ENCODE results near the gene CDR2.
A peak's percentile ranks its signal among the peaks of the same experiment; 100 is the strongest.

CDR2 gene

DNA sequence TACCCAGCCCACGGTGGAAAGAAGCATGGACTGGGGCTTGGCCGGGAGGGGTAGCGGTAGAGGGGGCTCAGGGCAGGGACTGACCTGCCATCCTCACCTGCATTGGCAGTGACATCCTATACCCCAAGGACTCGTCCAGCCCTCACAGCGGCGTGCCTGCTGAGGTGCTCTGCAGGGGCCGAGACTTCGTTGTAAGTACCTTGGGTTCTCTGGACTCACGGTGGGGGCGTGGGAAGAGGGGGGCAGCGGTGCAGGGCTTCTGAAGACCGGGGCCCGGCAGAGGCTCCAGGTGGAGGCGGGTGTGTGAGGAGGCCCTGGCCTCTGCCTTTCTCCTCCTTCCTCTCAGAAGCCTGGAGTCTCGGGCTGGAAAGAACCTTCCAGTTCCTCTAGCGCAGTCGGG is 51.7 kb downstream of the CDR2 start:
- TF ChIP-seq, protein P1, sequence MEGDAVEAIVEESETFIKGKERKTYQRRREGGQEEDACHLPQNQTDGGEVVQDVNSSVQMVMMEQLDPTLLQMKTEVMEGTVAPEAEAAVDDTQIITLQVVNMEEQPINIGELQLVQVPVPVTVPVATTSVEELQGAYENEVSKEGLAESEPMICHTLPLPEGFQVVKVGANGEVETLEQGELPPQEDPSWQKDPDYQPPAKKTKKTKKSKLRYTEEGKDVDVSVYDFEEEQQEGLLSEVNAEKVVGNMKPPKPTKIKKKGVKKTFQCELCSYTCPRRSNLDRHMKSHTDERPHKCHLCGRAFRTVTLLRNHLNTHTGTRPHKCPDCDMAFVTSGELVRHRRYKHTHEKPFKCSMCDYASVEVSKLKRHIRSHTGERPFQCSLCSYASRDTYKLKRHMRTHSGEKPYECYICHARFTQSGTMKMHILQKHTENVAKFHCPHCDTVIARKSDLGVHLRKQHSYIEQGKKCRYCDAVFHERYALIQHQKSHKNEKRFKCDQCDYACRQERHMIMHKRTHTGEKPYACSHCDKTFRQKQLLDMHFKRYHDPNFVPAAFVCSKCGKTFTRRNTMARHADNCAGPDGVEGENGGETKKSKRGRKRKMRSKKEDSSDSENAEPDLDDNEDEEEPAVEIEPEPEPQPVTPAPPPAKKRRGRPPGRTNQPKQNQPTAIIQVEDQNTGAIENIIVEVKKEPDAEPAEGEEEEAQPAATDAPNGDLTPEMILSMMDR (IDR thresholded peaks at IDR 0.05; ENCODE audit: insufficient read depth, low read depth, low read length, missing control alignments), result no peak
- no peak overlapping the region for H3K4me3 ChIP-seq (ENCODE audit: low read depth, low read length)
- DNase-seq (ENCODE audit: low read depth), result no peak

DNA sequence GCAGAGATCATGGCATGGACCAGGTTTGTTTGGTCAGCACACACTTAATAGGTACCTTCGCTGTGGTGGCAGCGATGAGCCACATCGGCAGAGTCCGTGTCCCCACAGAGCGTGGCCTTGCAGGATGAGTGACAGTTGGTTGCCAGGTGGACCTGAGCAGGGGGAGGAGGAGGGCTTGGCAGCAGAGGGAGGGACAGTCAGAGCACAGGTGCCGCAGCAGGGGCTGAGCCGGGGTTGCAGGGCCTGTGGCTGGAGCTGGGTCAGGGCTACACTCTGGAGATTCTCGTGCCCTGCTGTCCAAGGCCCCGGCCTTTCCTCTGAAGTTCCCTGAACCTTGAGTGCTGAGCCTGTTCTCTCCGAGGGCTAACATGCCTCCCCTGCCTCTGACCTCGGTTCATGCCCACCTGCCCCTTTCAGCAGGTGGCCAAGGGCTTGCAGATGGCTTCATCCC is 52.4 kb downstream of the CDR2 start:
- DNase-seq (ENCODE audit: low read depth), result no peak
- TF ChIP-seq, protein P1 (IDR thresholded peaks at IDR 0.05; ENCODE audit: insufficient read depth, low read depth, low read length, missing control alignments), result no peak

DNA sequence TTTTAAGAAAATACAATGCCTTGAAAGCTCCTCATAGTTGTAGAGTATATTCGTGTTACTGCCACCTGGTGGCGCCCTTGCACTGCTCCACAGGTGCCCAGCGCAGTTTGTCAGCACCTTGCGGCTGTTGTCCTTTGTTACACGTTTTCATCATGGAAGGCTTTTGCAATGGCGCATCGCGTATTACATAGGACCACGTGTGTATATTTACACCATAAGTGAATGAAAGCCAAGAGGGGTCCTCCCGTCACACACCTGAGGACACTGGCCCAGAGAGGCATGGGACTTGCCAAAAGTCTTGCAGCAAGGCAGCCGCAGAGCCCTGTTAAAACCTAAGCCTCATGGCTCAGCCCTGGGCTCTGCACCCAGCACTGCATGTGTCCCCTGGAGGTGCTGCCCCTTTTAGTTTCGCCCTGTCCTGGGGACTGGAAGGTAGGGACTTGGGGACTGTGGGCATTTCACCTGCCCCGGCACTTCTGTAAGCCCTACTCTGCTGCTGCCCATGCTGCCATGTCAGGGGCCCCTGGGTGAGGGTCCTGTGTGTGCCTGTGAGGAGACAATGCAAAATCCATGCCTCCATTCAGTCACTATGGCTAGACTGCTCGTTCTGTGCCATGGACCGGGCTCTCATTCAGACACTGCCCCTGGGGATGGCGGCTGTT is 52.9 kb downstream of the CDR2 start:
- DNase-seq (ENCODE audit: low read depth), result peak; percentile 87
- TF ChIP-seq, protein P1 (IDR thresholded peaks at IDR 0.05; ENCODE audit: insufficient read depth, low read depth, low read length, missing control alignments), result peak; percentile 91
- H3K4me3 ChIP-seq (ENCODE audit: low read depth, low read length), result no peak overlapping the region

More for the DNA sequence above, 52.4 kb downstream of the CDR2 start:
- H3K4me3 ChIP-seq (ENCODE audit: low read depth, low read length), result no peak overlapping the region

DNA sequence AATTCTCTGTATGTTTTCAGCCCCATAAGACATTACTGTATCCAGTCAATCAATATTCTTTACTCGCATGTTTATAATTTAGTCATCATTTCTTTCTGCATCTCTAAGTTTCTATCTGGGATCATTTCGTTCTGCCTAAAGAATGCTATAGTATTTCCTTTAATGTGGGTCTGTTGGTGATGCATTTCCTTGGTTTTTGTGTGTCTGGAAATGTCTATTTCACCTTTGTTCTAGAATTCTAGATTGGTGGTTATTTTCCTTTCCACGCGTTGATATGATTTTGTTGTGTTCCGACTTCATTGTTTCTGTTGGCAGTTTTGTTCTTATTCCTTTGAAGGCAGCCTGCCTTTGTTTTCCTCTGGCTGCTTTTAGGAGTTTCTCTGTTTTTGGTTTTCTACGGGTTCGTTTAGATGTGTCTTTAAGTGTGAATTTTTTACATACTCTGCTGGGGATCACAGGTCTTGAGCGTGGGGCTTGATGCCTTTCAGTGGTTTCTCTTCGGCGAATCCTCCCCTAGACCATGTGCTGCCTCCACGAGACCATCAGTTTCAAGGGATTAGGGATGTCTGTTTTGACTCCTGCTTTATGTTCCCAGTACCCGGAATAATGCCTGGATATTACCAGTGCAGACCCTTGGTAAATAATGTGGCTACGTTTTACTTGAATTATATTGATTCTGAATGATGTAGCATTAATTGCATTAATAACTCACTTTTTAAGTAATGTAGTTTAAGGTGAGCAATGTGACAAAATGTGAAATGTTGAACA is 53.7 kb downstream of the CDR2 start:
- DNase-seq (ENCODE audit: low read depth), result no peak
- TF ChIP-seq, protein P1 (IDR thresholded peaks at IDR 0.05; ENCODE audit: insufficient read depth, low read depth, low read length, missing control alignments), result no peak
- H3K4me3 ChIP-seq (ENCODE audit: low read depth, low read length), result no peak overlapping the region

DNA sequence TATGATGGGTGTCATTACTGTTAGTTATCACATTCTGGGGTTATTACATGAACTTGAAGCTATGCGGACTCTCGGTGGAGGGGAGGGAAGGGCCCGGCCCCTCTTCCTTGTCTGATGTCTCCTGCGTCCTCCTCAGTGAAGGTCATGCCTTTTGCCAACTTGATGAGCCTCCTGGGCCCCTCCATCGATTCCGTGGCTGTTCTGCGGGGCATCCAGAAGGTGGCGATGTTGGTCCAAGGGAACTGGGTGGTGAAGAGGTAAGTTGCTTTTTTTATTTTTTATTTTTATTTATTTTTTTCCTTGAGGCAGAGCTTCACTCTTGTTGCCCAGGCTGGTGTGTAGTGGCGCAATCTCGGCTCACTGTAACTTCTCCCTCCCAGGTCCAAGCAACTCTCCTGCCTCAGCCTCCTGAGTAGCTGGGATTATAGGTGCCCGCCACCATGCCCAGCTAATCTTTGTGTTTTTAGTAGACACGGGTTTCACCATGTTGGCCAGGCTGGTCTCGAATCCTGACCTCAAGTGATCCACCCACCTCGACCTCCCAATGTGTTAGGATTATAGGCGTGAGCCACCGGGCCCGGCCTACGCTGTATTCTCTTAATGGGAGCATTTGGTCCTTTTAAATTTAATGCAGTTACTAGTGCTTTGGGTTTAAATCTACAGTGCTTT is 55.6 kb downstream of the CDR2 start:
- DNase-seq (ENCODE audit: low read depth), result peak; percentile 50
- H3K4me3 ChIP-seq (ENCODE audit: low read depth, low read length), result no peak overlapping the region
- TF ChIP-seq, protein P1 (IDR thresholded peaks at IDR 0.05; ENCODE audit: insufficient read depth, low read depth, low read length, missing control alignments), result peak; percentile 68

DNA sequence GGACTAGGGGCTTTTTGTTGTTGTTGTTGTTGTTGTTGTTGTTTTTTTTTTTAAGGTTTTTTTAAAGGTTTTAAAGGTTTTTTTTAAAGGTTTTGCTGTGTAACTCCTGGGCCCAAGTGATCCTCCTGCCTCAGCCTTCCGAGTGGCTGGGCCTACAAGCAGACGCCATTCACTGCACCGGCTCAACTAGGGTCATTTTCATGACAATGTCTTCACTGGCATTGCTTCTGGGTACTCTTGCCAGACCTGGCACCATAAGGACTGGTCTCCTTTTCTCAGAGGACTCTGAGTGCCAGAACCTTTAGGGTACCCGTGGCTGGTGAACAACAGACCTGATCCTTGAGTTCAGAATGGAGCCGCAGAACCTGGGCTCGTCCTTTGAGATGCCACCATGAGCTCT is 56.8 kb downstream of the CDR2 start:
- TF ChIP-seq, protein P1 (IDR thresholded peaks at IDR 0.05; ENCODE audit: insufficient read depth, low read depth, low read length, missing control alignments), result no peak
- H3K4me3 ChIP-seq (ENCODE audit: low read depth, low read length), result no peak overlapping the region

More for the DNA sequence above, 56.8 kb downstream of the CDR2 start:
- DNase-seq (ENCODE audit: low read depth), result no peak
